Measurements from ENCODE around the gene MARK1.
"Not testable (repeated sequence)": the region's sequence is repeated elsewhere in the genome, so short reads cannot be mapped to it uniquely, and the experiment has no call there.

MARK1 gene

DNA sequence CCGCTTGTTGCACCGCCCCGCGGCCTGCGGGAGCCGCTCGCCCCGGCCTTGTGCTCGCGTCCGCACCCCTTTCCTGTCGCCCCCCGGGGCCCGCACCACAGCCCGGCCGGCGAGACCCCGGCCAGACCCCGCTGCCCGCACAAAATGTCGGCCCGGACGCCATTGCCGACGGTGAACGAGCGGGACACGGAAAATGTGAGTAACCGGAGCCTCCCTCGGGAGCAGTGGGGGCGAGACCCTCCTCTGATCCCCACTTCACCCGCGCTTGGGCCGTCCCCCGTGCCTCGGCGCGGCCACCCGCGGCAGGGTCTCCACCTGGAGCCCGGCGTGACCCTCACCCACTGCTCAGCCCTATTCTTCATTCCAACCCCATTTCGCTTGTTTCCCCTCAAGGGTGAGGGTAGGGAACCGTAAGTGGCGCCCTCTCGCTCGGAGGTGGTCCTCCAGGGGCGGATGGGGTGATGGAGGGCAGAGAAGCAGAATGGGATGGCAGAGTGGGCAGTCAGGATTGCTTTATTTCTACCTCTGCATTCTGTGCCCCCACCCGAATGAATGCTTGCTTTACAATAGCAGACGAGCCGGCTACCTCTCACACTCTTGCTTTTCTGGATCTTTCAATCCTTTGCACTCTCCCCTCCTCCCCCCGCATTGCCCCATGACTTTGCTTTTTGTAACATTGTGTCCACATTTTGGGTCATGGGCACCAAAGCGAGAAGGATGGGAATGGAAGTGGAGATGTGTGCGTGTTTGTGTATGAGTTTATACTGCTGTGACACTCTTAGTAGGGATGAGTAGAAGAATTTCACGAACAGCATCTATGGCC lies 954 bp downstream of the MARK1 start:
- DNase-seq (ENCODE audit: low spot score) = no peak

DNA sequence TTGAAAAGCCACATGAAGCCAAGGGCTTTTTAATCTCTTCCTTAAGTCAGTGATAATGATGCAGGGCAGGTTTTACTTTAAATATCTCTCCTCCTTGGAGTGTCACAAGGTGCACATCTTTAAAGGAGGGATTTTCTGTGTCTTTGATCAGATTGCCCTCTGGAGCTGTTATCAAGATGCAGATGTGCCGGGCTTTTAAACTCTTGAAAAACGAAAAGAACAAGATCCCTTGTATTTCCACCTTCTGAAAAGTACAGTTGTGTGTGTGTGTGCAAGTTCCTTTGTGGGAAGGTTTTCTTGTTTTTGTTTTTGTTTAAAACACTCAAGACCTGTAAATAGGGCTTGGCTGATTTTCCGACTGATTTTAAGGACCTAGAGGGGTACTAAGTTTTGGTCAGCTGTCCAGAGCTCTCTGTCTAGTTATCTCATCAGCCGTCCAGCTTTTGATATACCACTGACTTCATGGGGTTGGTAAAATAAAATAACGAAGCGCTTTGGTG lies 1.6 kb downstream of the MARK1 start:
- no peak for DNase-seq (ENCODE audit: low spot score)

DNA sequence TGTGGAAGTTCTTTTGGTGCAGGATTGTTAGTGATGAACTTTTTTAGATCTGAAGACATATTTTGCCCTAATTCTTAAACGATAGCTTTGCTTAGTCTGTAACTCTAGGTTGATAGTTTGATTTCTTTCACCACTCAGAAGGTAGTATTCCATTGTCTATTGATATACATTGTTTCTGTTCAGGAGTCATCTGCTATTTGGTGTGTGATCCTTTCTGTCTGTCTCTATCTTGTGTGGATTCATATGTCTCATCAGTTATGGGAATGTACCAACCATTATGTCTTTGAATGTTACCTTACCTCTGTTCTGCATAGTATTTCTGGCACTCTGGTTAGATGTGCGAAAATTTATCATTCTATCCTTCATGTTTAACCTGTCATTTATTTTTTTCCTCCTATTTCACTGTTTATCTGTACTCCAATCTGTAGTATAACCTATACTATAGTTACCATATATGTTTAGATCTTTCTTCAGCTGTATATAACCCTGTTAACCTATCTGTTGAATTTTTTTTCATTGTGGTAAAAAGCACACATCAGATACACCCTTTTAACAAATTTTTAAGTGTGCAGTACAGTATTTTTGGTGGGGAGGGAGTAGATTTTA lies 5.7 kb downstream of the MARK1 start:
- DNase-seq (ENCODE audit: low spot score) = no peak

DNA sequence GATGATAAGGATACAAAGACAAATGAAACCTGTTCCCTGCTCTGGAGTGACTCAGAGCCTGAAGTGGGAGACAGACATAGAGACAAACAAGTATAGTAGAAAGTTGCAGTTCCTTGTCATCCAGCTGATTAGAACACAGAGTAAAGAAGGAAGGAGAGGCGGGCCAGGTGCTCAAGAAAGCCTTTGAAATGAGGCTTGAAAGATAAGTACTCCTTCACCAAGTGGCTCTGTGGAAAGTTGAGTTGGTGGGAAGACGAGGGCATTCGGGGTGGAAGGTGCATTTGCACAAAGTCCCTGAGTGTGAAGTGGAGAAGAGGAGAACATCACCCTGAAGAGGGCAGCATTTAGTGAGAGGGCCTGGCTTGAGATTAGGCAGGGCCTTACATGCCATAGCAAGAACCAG lies 17.0 kb downstream of the MARK1 start:
- DNase-seq (ENCODE audit: low spot score) = no peak

DNA sequence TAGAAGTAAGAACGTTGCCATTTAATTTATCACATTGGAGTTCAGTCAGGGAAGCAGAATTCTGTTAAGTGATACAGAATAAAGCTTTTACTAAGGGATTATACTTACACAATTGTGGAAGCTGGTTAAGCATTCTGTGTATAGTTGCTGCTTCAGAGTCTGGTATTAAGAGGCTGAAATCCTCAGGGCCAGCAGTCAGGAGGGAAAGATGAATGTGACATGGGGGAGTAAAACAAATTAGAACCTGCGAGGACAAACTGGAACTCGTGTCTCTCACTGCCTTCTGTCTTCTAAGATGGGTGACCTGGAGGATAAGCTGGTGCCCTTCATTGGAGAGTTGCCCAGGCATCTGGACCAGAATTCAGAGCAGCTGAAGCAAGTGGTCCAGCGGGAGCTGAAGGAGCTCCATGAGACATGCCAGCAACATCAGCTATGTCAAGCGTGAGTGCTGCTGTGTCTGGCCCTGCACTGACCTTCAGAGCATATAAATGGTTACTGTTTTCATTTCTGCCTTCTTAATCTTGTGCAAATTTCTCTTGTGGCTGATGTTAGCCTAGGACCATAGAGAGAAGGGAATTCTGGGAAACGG lies 23.0 kb downstream of the MARK1 start:
- DNase-seq (ENCODE audit: low spot score) = no peak

DNA sequence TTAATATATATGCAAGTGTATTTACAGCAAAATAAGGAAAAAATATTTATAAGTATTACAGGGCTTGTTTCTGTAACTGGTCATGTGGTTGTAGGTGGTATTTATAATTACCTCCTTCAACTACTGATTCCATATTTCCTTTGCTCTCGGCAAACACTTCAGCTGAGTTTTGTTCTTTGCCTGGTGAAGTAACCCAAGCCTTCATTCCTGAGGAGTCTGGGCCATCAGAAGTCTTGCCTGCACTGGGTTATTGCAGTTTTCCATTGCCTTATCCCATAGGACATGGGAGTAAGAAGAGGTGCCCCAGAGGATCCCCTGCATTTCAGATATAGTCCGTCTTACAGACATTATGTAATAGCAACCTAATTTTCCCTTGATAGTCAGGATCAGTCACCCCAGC lies 23.8 kb downstream of the MARK1 start:
- no peak for DNase-seq (ENCODE audit: low spot score)

DNA sequence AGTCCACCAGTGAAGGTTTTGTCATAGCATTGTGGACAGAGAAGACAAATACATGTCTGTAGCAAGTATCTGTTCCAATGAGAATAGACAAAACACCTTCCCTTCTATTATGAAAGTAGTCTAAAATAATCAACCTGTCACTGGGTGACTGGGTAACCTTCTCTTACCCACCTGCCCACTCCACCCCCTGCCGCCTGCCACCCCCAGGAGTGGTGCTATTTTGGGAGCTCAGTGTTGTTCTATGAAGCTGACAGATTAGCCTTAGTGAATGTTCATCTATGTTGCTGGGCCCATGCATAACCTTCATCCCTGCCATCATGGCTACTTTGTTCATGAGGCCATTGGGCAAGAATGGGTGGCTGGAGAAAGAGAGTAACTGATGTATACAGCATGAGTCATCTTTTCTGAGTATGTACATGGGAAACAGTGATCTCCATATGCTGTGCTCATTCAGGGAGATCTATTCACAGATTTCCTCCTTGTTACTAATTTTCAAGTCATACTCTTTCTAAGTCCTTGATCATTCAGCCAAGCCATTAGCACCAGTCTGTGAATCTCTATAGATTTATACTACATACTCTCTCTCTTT lies 24.8 kb downstream of the MARK1 start:
- DNase-seq (ENCODE audit: low spot score) = no peak

DNA sequence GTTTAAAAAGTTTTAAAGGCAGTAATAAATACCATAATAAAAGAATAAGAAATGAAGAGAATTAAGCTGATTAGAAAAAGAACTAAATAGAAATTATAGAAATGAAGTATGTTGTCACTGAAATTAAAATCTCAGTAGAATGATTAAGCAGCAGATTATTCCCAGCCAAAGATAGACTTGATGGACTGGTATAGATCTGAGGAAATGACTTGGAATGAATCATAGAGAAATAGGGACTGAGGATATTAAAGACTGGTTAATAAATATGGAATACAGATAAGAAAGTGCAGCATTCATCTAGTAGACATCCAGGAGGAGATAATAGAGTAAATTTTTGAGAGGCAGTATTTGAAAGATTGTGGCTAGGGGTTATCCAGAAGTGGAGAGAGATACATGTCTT lies 28.7 kb downstream of the MARK1 start:
- no peak for DNase-seq (ENCODE audit: low spot score)

DNA sequence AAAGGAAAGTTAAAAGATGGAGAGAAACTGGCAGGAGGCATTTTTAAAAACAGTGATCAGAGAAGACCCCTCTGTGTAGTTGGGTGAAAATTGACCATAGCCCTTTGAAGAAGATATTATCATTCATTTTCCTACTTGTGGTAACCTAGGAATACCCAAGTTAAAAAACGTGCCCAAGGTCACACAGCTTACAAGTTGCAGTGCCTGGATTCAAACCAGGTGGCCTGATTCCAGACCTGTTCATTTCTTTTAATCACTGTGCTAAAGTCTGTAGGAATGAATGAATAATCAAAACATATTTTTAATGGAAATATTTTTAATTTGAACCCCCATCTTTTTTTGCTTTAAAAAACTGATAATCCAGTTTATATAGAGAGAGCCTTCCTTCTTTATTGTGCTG lies 35.6 kb downstream of the MARK1 start:
- no peak for DNase-seq (ENCODE audit: low spot score)

DNA sequence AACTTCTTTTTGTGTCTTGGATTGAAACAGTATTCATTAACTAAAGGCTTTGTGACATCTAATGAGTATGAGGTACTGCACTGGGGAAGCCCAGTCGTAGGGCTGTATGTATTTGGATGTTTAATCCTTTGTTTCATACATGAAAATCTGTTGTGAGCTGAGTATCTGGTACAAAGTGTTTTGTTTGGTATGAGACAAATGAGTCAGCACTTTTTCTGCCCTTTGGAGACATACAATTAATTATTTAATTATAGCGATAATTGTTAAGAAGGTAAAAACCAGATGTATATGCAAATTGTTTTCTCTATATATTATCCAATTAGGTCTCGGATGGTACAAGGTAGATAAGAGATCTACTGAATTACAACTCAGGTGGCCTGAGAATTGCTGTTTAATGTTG lies 36.3 kb downstream of the MARK1 start:
- no peak for DNase-seq (ENCODE audit: low spot score)

DNA sequence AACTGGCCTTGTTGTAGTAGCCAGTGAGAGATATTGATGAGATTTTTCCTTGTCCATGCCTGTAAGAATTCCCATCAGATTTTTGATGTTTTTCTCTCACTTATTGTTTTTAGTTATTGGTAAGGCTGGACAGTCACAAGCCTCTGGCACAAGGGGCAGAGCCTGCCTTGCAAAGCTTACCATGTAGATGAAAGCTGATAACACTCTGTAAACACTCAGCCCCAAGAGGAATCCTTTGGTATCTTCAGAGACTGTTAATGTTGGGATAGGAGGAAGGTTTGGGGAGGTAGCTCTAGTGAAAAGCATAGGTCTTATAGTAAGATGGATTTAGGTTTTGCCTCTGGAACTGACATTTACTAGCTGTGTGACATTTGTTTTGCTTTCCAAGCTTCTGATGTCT lies 37.7 kb downstream of the MARK1 start:
- no peak for DNase-seq (ENCODE audit: low spot score)

DNA sequence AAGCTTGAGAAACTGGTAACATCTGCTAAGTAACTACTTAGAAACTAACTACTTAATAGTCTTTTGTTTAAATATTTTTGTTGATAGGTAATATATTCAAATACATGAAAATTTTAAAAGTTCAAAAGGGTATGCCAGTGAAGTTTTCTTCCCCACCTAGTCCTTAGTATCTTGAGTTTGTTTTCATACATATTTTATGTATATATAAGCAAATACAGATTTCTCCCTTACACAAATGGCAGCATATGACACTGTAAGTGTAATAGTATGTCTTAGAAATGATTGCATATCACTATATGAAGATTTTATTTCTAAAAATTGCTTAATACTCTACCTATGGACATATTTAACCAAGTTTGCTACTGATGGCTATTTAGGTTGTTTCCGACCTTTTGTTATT lies 38.9 kb downstream of the MARK1 start:
- DNase-seq (ENCODE audit: low spot score) = no peak

DNA sequence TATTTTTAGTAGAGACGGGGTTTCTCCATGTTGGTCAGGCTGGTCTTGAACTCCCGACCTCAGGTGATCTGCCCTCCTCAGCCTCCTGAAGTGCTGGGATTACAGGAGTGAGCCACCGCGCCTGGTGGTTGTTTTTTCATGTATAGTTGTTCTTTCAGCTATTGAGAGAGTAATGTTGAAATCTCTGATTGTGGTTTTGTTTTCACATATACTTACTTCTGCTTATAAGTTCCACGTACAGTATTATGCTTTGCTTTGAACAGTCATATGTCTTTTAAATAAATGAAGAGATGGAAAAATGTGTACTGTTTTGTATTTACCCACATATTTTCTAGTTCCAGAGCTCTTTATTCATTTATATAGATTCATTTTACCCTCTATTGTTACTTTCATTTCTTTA lies 44.5 kb downstream of the MARK1 start:
- no peak for DNase-seq (ENCODE audit: low spot score)

DNA sequence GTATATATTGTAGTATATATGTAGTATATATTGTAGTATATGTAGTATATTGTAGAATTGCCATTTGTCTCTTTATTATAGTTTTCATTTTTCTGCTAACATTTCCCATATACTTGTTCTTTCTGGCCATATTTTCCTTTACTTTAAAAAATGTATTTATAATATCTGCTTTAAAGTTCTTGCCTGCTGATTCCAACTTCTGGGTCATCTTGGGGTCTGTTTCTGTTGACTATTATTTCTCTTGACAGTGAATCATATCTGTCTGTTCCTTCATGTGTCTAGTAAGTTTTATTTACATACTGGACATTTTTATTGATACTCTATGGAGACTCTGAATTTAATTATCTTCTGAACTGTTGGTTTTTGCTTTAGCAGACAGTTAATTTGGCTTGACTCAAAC lies 45.9 kb downstream of the MARK1 start:
- no peak for DNase-seq (ENCODE audit: low spot score)

DNA sequence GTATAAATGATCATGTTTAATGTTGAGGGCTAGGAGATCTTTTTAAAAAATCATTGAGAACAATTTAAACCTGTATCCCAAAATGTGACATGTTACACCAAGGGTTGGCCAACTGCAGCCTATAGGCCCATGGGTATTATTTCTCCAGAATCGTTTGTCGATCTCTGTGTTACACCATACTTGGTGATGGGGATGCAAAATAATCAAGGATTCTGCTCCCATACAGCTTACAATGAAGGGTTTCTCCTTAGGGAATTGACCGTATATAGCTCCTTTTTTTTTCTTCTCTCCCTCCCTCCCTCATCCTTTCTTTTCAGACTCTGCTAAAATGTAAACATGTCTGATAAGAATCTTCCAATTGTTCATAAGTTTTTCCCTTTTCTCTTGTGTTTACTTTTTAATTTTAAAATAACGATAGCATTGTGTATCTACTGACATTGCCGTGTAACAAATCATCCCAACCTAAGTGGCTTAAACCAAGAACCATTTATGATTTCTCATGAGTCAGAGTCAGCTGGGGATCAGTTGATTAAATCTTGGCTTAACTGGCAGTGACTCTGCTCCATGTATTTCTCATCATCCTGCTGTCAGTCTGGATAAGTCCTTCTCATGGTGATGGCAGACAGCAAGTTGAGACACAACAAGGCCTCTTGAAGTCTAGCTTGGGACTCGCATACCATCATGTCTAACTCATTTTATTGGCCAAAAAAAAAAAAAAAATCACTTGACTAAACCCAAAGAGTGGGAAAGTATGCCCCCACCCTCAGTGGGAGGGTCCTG lies 48.0 kb downstream of the MARK1 start:
- DNase-seq (ENCODE audit: low spot score) = no peak

DNA sequence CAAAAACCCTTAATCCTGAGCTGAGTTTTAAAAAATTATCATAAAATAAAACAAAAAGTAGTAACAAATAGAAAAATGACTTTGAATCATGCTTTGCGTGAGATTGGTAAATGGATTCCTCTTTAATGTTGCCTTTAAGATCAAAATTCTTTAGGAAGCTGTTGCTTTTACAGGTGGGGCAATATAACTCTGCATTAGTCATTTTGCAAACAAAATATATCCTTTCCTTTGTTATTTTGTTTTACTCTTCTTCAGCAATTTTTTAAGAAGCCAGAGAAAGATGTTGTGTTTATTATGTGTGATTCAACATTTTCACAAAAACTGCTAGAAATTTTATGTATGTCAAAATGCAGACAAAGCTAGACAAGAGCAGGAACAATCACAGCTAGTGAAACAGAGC lies 50.0 kb downstream of the MARK1 start:
- no peak for DNase-seq (ENCODE audit: low spot score)

DNA sequence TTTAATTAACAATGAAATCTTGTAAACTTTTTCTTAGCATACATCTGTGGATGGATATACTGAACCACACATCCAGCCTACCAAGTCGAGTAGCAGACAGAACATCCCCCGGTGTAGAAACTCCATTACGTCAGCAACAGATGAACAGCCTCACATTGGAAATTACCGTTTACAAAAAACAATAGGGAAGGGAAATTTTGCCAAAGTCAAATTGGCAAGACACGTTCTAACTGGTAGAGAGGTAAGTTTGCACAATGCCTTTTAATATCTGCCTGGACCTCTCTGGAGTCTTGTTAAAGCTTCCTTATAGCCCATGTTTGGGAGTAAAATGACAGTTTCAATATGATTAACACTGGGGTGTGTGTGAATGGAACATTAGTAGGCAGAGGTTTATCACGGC lies 51.4 kb downstream of the MARK1 start:
- DNase-seq (ENCODE audit: low spot score) = no peak

DNA sequence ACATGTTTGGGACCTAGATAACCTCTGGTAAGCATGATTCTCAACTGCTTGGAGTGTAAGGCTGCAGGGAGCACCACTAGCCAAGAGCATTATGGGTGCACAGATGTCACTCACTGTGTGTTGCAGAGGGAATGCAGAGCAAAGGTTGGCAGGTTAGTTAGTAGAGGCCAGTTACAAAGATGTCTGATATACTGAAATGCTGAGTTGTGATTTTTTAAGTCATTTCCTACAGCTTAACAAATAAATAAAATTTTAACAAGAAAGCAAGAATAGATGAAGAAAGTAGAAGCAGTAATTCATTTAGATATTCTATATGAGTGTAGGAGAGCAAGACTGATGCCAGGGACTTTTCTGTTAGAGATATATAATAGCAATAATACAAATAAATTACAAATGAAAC lies 64.8 kb downstream of the MARK1 start:
- DNase-seq (ENCODE audit: low spot score) = no peak

DNA sequence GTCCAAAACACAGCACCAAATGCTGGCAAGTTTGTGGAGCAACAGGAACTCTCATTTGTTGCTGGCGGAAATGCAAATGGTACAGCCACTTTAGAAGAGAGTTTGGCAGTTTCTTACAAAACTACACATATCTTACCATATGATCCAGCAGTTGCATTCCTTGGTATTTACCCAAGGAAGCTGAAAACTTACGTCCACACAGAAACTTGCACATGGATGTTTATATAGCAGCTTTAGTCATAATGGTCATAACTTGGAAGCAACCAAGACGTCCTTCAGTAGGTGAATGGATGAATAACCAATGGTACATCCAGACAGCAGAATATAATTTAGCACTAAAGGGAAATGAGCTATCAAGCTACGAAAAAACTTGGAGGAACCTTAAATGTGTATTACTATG lies 66.4 kb downstream of the MARK1 start:
- DNase-seq (ENCODE audit: low spot score) = no peak

DNA sequence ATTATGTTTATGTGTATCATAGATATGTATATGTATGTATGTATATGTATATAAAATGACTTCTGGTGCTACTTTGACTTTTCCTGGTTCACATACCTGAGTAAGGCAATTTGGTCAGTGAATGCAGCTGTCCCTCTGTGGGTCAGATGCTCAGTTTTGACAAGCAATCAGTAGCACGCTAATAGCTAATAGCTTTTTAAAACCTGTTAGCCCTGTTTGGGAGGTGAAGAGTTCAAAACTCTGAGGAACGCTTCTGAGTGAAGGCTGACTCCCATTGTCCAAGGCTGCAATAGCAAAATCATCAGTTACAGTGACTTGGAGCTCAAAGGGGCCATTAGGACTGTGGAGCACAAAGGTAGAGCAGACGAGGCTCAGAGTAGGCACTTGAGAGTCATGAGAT lies 67.2 kb downstream of the MARK1 start:
- no peak for DNase-seq (ENCODE audit: low spot score)

DNA sequence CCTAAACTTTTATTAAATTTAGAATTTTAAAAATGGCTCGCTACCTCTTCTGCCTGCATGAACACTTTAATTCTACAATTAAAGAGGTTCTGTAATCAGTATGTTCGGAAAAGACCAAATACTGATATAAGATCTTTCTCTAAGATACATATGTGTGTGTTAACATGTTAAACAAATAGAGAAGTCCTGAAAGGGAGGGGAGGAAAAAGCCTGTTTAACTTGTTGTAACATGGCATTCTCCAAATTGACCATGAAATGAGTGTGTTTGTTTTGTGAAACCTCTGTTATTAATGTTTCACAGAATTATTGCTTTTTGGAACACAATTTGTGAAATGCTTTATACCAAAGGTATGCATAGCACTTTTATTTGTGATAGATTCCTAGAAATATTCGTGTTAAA lies 77.0 kb downstream of the MARK1 start:
- no peak for DNase-seq (ENCODE audit: low spot score)

DNA sequence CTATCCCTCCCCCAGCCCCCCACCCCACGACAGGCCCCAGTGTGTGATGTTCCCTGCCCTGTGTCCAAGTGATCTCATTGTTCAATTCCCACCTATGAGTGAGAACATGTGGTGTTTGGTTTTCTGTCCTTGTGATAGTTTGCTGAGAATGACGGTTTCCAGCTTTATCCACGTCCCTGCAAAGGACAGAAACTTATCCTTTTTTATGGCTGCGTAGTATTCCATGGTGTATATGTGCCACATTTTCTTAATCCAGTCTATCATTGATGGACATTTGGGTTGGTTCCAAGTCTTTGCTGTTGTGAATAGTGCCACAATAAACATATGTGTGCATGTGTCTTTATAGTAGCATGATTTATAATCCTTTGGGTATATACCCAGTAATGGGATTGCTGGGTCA lies 77.7 kb downstream of the MARK1 start:
- DNase-seq (ENCODE audit: low spot score) = not testable (repeated sequence)
